ENCODE data around the gene GRIK3. TPM values are rescaled to one million over a fixed set of nuclear protein-coding genes. Genes with fewer than 3 reads are reported as not detected.
A peak's percentile ranks its signal among the peaks of the same experiment; 100 is the strongest.

The GRIK3 gene
- total and polyA plus RNA-seq, 4 experiments from 2014 or later: not detected

- POLR2A ChIA-PET (ENCODE audit: partially characterized antibody): no interaction called here
- intact Hi-C loops (cut with micrococcal nuclease): no loop called here
- Histone ChIP-seq H3K4me3 (ENCODE audit: low read length in 2 of 2) (no peak overlapping the region), H3K9me3 (ENCODE audit: control insufficient read depth in 1 of 2, low read length in 2 of 2) (no peaks in the 10 kb centered on the region), H3K4me1 (ENCODE audit: insufficient read depth, low read length) (no peaks in the 10 kb centered on the region), H3K36me3 (ENCODE audit: insufficient read depth, low read length) (no peaks in the 10 kb centered on the region), H3K27ac (ENCODE audit: low read depth, low read length) (no peak overlapping the region), H3K27me3 (ENCODE audit: insufficient read depth, low read length) (no peaks in the 10 kb centered on the region)
- no peak overlapping the region for H3K27ac Mint-ChIP-seq
- CTCF ChIA-PET (ENCODE audit: partially characterized antibody): no interaction called here
- no peak for DNase-seq
- H3K36me3 Mint-ChIP-seq: no peaks in the 10 kb centered on the region
- H3K4me3 Mint-ChIP-seq: no peak overlapping the region
- no peaks in the 10 kb centered on the region for H3K4me1 Mint-ChIP-seq
- H3K9me3 Mint-ChIP-seq: no peaks in the 10 kb centered on the region
- peaks cover 7 to 21% of the 10 kb centered on the region in 2 donors for H3K27me3 Mint-ChIP-seq
Measured at GRCh38 chr1:36951761-36952160, 82.6 kb downstream of the GRIK3 start.

GRCh38 chr1:36951292-36951750, 83.0 kb downstream of the GRIK3 start:
- CTCF ChIA-PET (ENCODE audit: partially characterized antibody): no interaction called here
- H3K36me3 ChIP-seq (ENCODE audit: insufficient read depth, low read length): no peaks in the 10 kb centered on the region
- intact Hi-C loops (cut with micrococcal nuclease): no loop called here

GRCh38 chr1:36950604-36951291, 83.6 kb downstream of the GRIK3 start:
- no peak overlapping the region for H3K27ac Mint-ChIP-seq
- H3K9me3 Mint-ChIP-seq: no peaks in the 10 kb centered on the region
- no peaks in the 10 kb centered on the region for H3K4me1 Mint-ChIP-seq
- no peak overlapping the region for H3K4me3 Mint-ChIP-seq
- no peaks in the 10 kb centered on the region for H3K36me3 ChIP-seq (ENCODE audit: insufficient read depth, low read length)
- intact Hi-C loops (cut with micrococcal nuclease): no loop called here
- H3K27me3 ChIP-seq (ENCODE audit: insufficient read depth, low read length): no peaks in the 10 kb centered on the region
- no peak overlapping the region for H3K4me3 ChIP-seq (ENCODE audit: low read length in 2 of 2)
- H3K4me1 ChIP-seq (ENCODE audit: insufficient read depth, low read length): no peaks in the 10 kb centered on the region
- POLR2A ChIA-PET (ENCODE audit: partially characterized antibody): no interaction called here
- H3K9me3 ChIP-seq (ENCODE audit: control insufficient read depth in 1 of 2, low read length in 2 of 2): no peaks in the 10 kb centered on the region
- DNase-seq: no peak
- CTCF ChIA-PET (ENCODE audit: partially characterized antibody): no interaction called here
- H3K27ac ChIP-seq (ENCODE audit: low read depth, low read length): no peak overlapping the region
- H3K27me3 Mint-ChIP-seq: peaks cover 8 to 21% of the 10 kb centered on the region in 2 donors
- H3K36me3 Mint-ChIP-seq: no peaks in the 10 kb centered on the region

More at GRCh38 chr1:36951292-36951750, 83.0 kb downstream of the GRIK3 start:
- H3K27me3 Mint-ChIP-seq: peaks cover 8 to 21% of the 10 kb centered on the region in 2 donors
- H3K36me3 Mint-ChIP-seq: no peaks in the 10 kb centered on the region
- no peaks in the 10 kb centered on the region for H3K9me3 Mint-ChIP-seq
- Histone ChIP-seq H3K27ac (ENCODE audit: low read depth, low read length) (no peak overlapping the region), H3K4me3 (ENCODE audit: low read length in 2 of 2) (no peak overlapping the region), H3K27me3 (ENCODE audit: insufficient read depth, low read length) (no peaks in the 10 kb centered on the region), H3K9me3 (ENCODE audit: control insufficient read depth in 1 of 2, low read length in 2 of 2) (no peaks in the 10 kb centered on the region), H3K4me1 (ENCODE audit: insufficient read depth, low read length) (no peaks in the 10 kb centered on the region)
- no peaks in the 10 kb centered on the region for H3K4me1 Mint-ChIP-seq
- POLR2A ChIA-PET (ENCODE audit: partially characterized antibody): no interaction called here
- no peak overlapping the region for H3K4me3 Mint-ChIP-seq
- DNase-seq: no peak
- H3K27ac Mint-ChIP-seq: no peak overlapping the region

GRCh38 chr1:36948606-36949005, 85.7 kb downstream of the GRIK3 start:
- Histone ChIP-seq H3K4me3 (ENCODE audit: low read length in 2 of 2) (no peak overlapping the region), H3K4me1 (ENCODE audit: insufficient read depth, low read length) (no peaks in the 10 kb centered on the region), H3K36me3 (ENCODE audit: insufficient read depth, low read length) (no peaks in the 10 kb centered on the region), H3K9me3 (ENCODE audit: control insufficient read depth in 1 of 2, low read length in 2 of 2) (no peaks in the 10 kb centered on the region), H3K27ac (ENCODE audit: low read depth, low read length) (no peak overlapping the region), H3K27me3 (ENCODE audit: insufficient read depth, low read length) (no peaks in the 10 kb centered on the region)
- Mint-ChIP-seq H3K4me3 (no peak overlapping the region), H3K9me3 (no peaks in the 10 kb centered on the region), H3K36me3 (no peaks in the 10 kb centered on the region), H3K27ac (no peak overlapping the region), H3K4me1 (no peaks in the 10 kb centered on the region), H3K27me3 (peaks cover 10 to 22% of the 10 kb centered on the region in 2 donors)
- ChIA-PET POLR2A (ENCODE audit: partially characterized antibody) (no interaction called here), CTCF (ENCODE audit: partially characterized antibody) (no interaction called here)
- no peak for DNase-seq
- intact Hi-C loops (cut with micrococcal nuclease): no loop called here

GRCh38 chr1:36948147-36948546, 86.2 kb downstream of the GRIK3 start:
- no peaks in the 10 kb centered on the region for H3K4me1 Mint-ChIP-seq
- no peaks in the 10 kb centered on the region for H3K27me3 ChIP-seq (ENCODE audit: insufficient read depth, low read length)
- no peak overlapping the region for H3K4me3 ChIP-seq (ENCODE audit: low read length in 2 of 2)
- no peaks in the 10 kb centered on the region for H3K9me3 ChIP-seq (ENCODE audit: control insufficient read depth in 1 of 2, low read length in 2 of 2)
- no peaks in the 10 kb centered on the region for H3K36me3 ChIP-seq (ENCODE audit: insufficient read depth, low read length)
- no peak for DNase-seq
- H3K4me1 ChIP-seq (ENCODE audit: insufficient read depth, low read length): no peaks in the 10 kb centered on the region
- no peak overlapping the region for H3K4me3 Mint-ChIP-seq
- peaks cover 7 to 19% of the 10 kb centered on the region in 2 donors for H3K27me3 Mint-ChIP-seq
- no peaks in the 10 kb centered on the region for H3K36me3 Mint-ChIP-seq
- CTCF ChIA-PET (ENCODE audit: partially characterized antibody): no interaction called here
- POLR2A ChIA-PET (ENCODE audit: partially characterized antibody): no interaction called here
- no peaks in the 10 kb centered on the region for H3K9me3 Mint-ChIP-seq
- H3K27ac ChIP-seq (ENCODE audit: low read depth, low read length): no peak overlapping the region
- intact Hi-C loops (cut with micrococcal nuclease): no loop called here
- peak overlapping the region in 1 of 7 donors; percentile 19 for H3K27ac Mint-ChIP-seq

- H3K27me3 Mint-ChIP-seq: peaks cover 7 to 15% of the 10 kb centered on the region in 2 donors
- Histone ChIP-seq H3K9me3 (ENCODE audit: control insufficient read depth in 1 of 2, low read length in 2 of 2) (no peaks in the 10 kb centered on the region), H3K4me3 (ENCODE audit: low read length in 2 of 2) (no peak overlapping the region), H3K27me3 (ENCODE audit: insufficient read depth, low read length) (no peaks in the 10 kb centered on the region), H3K27ac (ENCODE audit: low read depth, low read length) (no peak overlapping the region), H3K36me3 (ENCODE audit: insufficient read depth, low read length) (no peaks in the 10 kb centered on the region), H3K4me1 (ENCODE audit: insufficient read depth, low read length) (no peaks in the 10 kb centered on the region)
- ChIA-PET CTCF (ENCODE audit: partially characterized antibody) (no interaction called here), POLR2A (ENCODE audit: partially characterized antibody) (no interaction called here)
- H3K27ac Mint-ChIP-seq: no peak overlapping the region
- no peaks in the 10 kb centered on the region for H3K4me1 Mint-ChIP-seq
- H3K4me3 Mint-ChIP-seq: no peak overlapping the region
- intact Hi-C loops (cut with micrococcal nuclease): no loop called here
- no peaks in the 10 kb centered on the region for H3K9me3 Mint-ChIP-seq
- H3K36me3 Mint-ChIP-seq: no peaks in the 10 kb centered on the region
- no peak for DNase-seq
Measured at GRCh38 chr1:36947384-36947783, 86.9 kb downstream of the GRIK3 start.

- Mint-ChIP-seq H3K9me3 (no peaks in the 10 kb centered on the region), H3K27me3 (peaks cover 10 to 17% of the 10 kb centered on the region in 2 donors), H3K4me3 (no peak overlapping the region), H3K4me1 (no peaks in the 10 kb centered on the region), H3K36me3 (no peaks in the 10 kb centered on the region), H3K27ac (no peak overlapping the region)
- Histone ChIP-seq H3K9me3 (ENCODE audit: control insufficient read depth in 1 of 2, low read length in 2 of 2) (no peaks in the 10 kb centered on the region), H3K27ac (ENCODE audit: low read depth, low read length) (no peak overlapping the region), H3K27me3 (ENCODE audit: insufficient read depth, low read length) (no peaks in the 10 kb centered on the region), H3K4me3 (ENCODE audit: low read length in 2 of 2) (no peak overlapping the region), H3K36me3 (ENCODE audit: insufficient read depth, low read length) (no peaks in the 10 kb centered on the region), H3K4me1 (ENCODE audit: insufficient read depth, low read length) (no peaks in the 10 kb centered on the region)
- intact Hi-C loops (cut with micrococcal nuclease): no loop called here
- POLR2A ChIA-PET (ENCODE audit: partially characterized antibody): no interaction called here
- no peak for DNase-seq
- CTCF ChIA-PET (ENCODE audit: partially characterized antibody): no interaction called here
Measured at GRCh38 chr1:36944883-36945282, 89.4 kb downstream of the GRIK3 start.

GRCh38 chr1:36942148-36942547, 92.2 kb downstream of the GRIK3 start:
- intact Hi-C loops (cut with micrococcal nuclease): no loop called here
- DNase-seq: no peak
- Histone ChIP-seq H3K4me1 (ENCODE audit: insufficient read depth, low read length) (no peaks in the 10 kb centered on the region), H3K27ac (ENCODE audit: low read depth, low read length) (no peak overlapping the region), H3K4me3 (ENCODE audit: low read length in 2 of 2) (no peak overlapping the region), H3K27me3 (ENCODE audit: insufficient read depth, low read length) (no peaks in the 10 kb centered on the region), H3K36me3 (ENCODE audit: insufficient read depth, low read length) (no peaks in the 10 kb centered on the region), H3K9me3 (ENCODE audit: control insufficient read depth in 1 of 2, low read length in 2 of 2) (no peaks in the 10 kb centered on the region)
- Mint-ChIP-seq H3K4me1 (no peaks in the 10 kb centered on the region), H3K36me3 (no peaks in the 10 kb centered on the region), H3K4me3 (no peak overlapping the region), H3K27me3 (peaks cover 10 to 16% of the 10 kb centered on the region in 2 donors), H3K27ac (no peak overlapping the region), H3K9me3 (no peaks in the 10 kb centered on the region)
- CTCF ChIA-PET (ENCODE audit: partially characterized antibody): no interaction called here
- POLR2A ChIA-PET (ENCODE audit: partially characterized antibody): no interaction called here
